ENCODE results near the gene ATF6.
"Not testable (repeated sequence)": the region's sequence is repeated elsewhere in the genome, so short reads cannot be mapped to it uniquely, and the experiment has no call there.

Gene ATF6

DNA sequence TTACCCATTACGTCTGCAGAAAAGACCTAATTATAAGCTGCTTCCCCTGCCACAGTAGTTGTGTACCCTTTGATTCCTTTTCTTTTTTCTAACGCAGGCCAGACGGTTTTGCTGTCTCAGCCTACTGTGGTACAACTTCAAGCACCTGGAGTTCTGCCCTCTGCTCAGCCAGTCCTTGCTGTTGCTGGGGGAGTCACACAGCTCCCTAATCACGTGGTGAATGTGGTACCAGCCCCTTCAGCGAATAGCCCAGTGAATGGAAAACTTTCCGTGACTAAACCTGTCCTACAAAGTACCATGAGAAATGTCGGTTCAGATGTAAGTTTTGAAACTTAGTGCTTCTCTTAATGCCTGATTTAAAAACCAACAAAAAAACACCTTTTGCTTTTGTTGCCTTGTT, 35.8 kb downstream of the ATF6 start:
- DNase-seq (ENCODE audit: extremely low read depth, low read depth) = no peak

DNA sequence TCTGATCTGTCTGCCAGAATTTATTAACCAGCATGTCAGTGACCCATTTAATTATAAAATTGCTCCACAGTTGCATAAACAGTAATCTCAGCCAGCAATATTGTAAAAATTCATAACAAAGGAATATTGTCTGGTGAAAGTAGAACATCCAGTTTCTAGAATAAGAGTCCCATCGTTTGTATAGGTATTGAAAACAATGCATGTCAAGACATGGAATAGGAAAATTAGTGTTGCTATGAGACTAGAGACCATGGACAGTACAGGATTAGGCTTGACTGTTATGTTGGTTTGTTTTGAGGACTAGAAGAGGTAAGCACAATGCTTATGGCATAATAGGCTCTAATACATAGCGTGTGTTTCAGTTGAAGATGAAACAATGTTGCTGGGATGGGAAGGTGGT, 37.1 kb downstream of the ATF6 start:
- TF ChIP-seq, protein P1, sequence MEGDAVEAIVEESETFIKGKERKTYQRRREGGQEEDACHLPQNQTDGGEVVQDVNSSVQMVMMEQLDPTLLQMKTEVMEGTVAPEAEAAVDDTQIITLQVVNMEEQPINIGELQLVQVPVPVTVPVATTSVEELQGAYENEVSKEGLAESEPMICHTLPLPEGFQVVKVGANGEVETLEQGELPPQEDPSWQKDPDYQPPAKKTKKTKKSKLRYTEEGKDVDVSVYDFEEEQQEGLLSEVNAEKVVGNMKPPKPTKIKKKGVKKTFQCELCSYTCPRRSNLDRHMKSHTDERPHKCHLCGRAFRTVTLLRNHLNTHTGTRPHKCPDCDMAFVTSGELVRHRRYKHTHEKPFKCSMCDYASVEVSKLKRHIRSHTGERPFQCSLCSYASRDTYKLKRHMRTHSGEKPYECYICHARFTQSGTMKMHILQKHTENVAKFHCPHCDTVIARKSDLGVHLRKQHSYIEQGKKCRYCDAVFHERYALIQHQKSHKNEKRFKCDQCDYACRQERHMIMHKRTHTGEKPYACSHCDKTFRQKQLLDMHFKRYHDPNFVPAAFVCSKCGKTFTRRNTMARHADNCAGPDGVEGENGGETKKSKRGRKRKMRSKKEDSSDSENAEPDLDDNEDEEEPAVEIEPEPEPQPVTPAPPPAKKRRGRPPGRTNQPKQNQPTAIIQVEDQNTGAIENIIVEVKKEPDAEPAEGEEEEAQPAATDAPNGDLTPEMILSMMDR (IDR thresholded peaks at IDR 0.05; ENCODE audit: low read depth, low read length) = no peak
- DNase-seq (ENCODE audit: extremely low read depth, low read depth) = no peak

More for the DNA sequence above, 35.8 kb downstream of the ATF6 start:
- TF ChIP-seq, protein P1 (IDR thresholded peaks at IDR 0.05; ENCODE audit: low read depth, low read length) = no peak

DNA sequence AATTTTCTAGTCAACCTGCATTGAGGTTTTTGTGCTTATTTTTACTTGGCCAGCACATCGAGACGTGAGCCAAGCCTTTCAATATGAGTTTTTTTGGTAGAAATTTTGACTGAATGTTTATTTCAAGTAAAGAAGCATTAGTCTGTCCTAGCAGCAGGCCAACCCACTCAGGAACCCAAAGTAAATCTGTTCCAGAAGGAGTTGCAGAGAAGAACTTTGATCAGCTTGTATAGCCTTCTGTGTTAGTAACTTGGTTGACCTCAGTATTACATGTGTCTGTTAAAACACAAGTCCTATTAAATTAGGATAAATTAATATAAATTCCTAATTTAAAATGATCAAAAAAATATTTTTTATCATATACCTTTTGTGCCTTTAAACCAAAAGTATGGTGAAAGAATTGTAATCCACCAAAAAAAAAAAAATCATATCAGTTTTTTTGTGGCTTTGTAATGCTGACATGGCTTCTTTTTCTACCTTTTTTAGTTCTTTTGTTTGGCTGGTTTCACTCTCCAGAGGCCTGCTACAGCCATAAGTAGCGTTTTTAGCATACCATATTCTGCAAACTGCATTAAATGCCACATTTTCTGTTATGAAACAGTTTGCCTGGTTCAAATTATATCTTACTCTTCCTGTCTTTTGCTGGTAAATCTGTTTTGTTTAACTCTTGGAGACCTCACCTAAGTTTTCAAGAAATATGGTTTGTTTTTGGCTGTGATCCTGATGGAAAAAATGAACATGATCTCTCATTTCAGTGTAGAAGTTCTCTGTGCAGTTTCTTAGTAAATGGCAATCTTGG, 39.5 kb downstream of the ATF6 start:
- TF ChIP-seq, protein P1 (IDR thresholded peaks at IDR 0.05; ENCODE audit: low read depth, low read length) = no peak
- DNase-seq (ENCODE audit: extremely low read depth, low read depth) = peak; percentile 19

DNA sequence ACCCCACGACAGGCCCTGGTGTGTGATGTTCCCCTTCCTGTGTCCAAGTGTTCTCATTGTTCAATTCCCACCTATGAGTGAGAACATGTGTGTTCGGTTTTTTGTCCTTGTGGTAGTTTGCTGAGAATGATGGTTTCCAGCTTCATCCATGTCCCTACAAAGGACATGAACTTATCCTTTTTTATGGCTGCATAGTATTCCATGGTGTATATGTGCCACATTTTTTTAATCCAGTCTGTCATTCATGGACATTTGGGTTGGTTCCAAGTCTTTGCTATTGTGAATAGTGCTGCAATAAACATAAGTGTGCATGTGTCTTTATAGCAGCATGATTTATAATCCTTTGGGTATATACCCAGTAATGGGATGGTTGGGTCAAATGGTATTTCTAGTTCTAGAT, 43.1 kb downstream of the ATF6 start:
- DNase-seq (ENCODE audit: extremely low read depth, low read depth) = not testable (repeated sequence)

DNA sequence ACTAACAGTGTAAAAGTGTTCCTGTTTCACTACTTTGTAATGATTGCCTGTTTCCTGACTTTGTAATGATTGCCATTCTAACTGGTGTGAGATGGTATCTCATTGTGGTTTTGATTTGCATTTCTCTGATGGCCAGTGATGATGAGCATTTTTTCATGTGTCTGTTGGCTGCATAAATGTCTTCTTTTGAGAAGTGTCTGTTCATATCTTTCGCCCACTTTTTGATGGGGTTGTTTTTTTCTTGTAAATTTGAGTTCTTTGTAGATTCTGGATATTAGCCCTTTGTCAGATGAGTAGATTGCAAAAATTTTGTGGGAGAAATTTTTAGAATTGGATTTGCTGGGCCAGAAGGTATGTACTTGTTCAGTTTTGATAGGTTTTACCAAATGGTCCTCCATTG, 43.5 kb downstream of the ATF6 start:
- not testable (repeated sequence) for DNase-seq (ENCODE audit: extremely low read depth, low read depth)

DNA sequence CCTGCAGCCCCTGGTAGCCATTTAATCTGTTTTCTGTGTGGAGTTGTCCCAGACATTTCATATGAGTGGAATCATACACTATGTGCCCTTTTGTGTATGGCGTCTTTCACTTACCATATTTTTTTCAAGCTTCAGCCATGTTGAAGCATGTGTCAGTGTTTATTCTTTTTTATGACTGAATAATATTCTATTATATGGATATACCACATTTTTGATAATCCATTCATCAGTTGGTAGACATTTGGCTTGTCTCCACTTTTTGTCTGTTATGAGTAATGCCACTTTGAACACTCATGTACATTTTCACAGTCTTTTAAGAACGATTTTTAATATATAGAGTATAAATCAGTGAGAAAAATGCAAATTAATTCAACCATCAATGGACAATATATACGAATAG, 44.7 kb downstream of the ATF6 start:
- TF ChIP-seq, protein P1 (IDR thresholded peaks at IDR 0.05; ENCODE audit: low read depth, low read length) = no peak
- DNase-seq (ENCODE audit: extremely low read depth, low read depth) = no peak

DNA sequence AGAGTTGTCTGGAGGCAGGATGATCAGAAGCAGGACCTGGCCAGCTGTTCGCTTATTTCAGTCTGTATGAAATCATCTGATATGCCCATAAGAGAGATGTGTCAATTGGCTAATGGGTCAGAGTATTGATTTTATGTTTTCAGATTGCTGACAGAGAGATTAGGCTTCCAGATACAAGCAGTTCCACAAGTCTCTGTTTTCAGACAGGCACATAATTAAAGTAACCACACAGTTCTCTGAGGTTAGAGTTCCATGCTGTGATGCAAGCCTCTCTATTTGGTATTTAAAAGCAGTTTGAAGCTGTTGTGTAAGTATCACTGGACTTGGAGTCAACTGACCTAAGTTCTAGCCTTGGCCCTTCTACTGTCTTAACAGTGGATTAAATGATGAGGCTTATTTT, 50.1 kb downstream of the ATF6 start:
- no peak for DNase-seq (ENCODE audit: extremely low read depth, low read depth)
- TF ChIP-seq, protein P1 (IDR thresholded peaks at IDR 0.05; ENCODE audit: low read depth, low read length) = no peak

DNA sequence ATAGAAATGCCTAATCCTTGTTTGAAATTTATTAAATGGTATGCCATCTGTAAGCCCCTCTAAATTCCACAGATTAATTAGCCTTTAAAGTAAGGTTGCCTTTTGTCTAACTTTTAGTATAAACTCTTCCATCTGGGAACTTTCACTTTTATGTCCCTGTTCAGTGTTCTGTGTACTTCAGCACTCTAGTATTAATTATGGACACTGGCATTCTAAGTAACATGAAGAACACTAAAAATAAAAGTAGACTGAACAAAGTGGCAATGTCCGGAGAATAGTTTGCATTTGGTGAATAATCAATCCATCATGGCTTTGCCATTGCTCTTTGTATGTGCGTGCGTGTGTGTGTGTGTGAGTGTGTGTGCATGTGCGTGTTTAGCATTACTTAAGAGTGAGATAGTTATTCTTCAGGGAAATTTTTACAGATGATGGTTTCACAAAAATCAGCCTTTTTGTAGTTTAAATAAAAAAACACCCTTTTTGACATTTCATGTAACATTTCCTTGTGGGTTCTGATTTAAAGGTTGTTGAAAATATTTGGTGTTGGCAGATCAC, 51.1 kb downstream of the ATF6 start:
- TF ChIP-seq, protein P1 (IDR thresholded peaks at IDR 0.05; ENCODE audit: low read depth, low read length) = no peak
- DNase-seq (ENCODE audit: extremely low read depth, low read depth) = no peak
